ENCODE measurements around the gene ATP6V0A4.
"Not testable (repeated sequence)": the region's sequence is repeated elsewhere in the genome, so short reads cannot be mapped to it uniquely, and the experiment has no call there.

Gene ATP6V0A4

GRCh38 chr7:138809346-138809745, 11.3 kb upstream of the ATP6V0A4 start:
- no peak for DNase-seq (ENCODE audit: low read depth)
- TF ChIP-seq CTCF (conservative IDR thresholded peaks at IDR 0.05; ENCODE audit: low read length): no peak
- H3K4me3 ChIP-seq (ENCODE audit: low read length): no peak overlapping the region

GRCh38 chr7:138804618-138805017, 6.6 kb upstream of the ATP6V0A4 start:
- DNase-seq (ENCODE audit: low read depth): no peak
- TF ChIP-seq CTCF (conservative IDR thresholded peaks at IDR 0.05; ENCODE audit: low read length): no peak
- no peak overlapping the region for H3K4me3 ChIP-seq (ENCODE audit: low read length)

- H3K4me3 ChIP-seq (ENCODE audit: low read length): no peak overlapping the region
- TF ChIP-seq CTCF (conservative IDR thresholded peaks at IDR 0.05; ENCODE audit: low read length): no peak
- DNase-seq (ENCODE audit: low read depth): no peak
Observed at GRCh38 chr7:138802706-138803105, 4.7 kb upstream of the ATP6V0A4 start.

- TF ChIP-seq CTCF (conservative IDR thresholded peaks at IDR 0.05; ENCODE audit: low read length): no peak
- DNase-seq (ENCODE audit: low read depth): no peak
- no peak overlapping the region for H3K4me3 ChIP-seq (ENCODE audit: low read length)
Observed at GRCh38 chr7:138801256-138801655, 3.3 kb upstream of the ATP6V0A4 start.

- DNase-seq (ENCODE audit: low read depth): no peak
- TF ChIP-seq CTCF (conservative IDR thresholded peaks at IDR 0.05; ENCODE audit: low read length): no peak
- no peak overlapping the region for H3K4me3 ChIP-seq (ENCODE audit: low read length)
Observed at GRCh38 chr7:138799336-138800000, 1.5 kb upstream of the ATP6V0A4 start.

- no peak for DNase-seq (ENCODE audit: low read depth)
Observed at GRCh38 chr7:138798836-138799235, 840 bp upstream of the ATP6V0A4 start.

GRCh38 chr7:138797046-138797445, 950 bp downstream of the ATP6V0A4 start:
- DNase-seq (ENCODE audit: low read depth); H3K4me3 ChIP-seq (ENCODE audit: low read length): not testable (repeated sequence)

More at GRCh38 chr7:138798836-138799235, 840 bp upstream of the ATP6V0A4 start:
- no peak overlapping the region for H3K4me3 ChIP-seq (ENCODE audit: low read length)
- TF ChIP-seq CTCF (conservative IDR thresholded peaks at IDR 0.05; ENCODE audit: low read length): no peak

Data from AG10803 (cell line).